Fibroblast of skin of left quadriceps (primary cell): ENCODE data around the gene CTCF.

Experiments used
- DNase-seq, 2 experiments: peaks; one replicate each; pipeline ENCODE4 v3.0.0-alpha.2; 2013; ENCODE audit warnings: low read depth in 2 of 2

CTCF gene

GRCh38 chr16:67664871-67665270, 102.5 kb downstream of the CTCF start:
- no peak for DNase-seq

- DNase-seq, result no peak
These were observed 103.3 kb downstream of the CTCF start for GRCh38 chr16:67665598-67665997.

GRCh38 chr16:67666032-67666551, 103.8 kb downstream of the CTCF start:
- DNase-seq, result no peak

GRCh38 chr16:67666559-67667452, 104.5 kb downstream of the CTCF start, which contains the start of the genes C16orf86 and ENKD1:
Gene C16orf86 (plus strand): TSS chr16:67666814. CDS start chr16:67666971, 157 bp downstream.
Gene ENKD1 (minus strand): TSS chr16:67666750. CDS start chr16:67666442, 308 bp downstream.
- DNase-seq, result peak; percentile 26 to 32

GRCh38 chr16:67667453-67667816, 105.1 kb downstream of the CTCF start:
- no peak for DNase-seq

- DNase-seq, result peak; percentile 82 to 84
These were observed 105.6 kb downstream of the CTCF start for GRCh38 chr16:67667817-67668494.

- no peak for DNase-seq
These were observed 106.3 kb downstream of the CTCF start for GRCh38 chr16:67668495-67669157.

- DNase-seq, result no peak
These were observed 107.3 kb downstream of the CTCF start for GRCh38 chr16:67669499-67670101.

GRCh38 chr16:67672306-67672705, 110.0 kb downstream of the CTCF start:
- no peak for DNase-seq

GRCh38 chr16:67672739-67673662, 110.7 kb downstream of the CTCF start:
- DNase-seq, result peak; percentile 25 to 29

GRCh38 chr16:67673712-67674580, 111.6 kb downstream of the CTCF start:
- DNase-seq, result no peak

GRCh38 chr16:67674851-67675578, 112.7 kb downstream of the CTCF start:
- no peak for DNase-seq

- no peak for DNase-seq
These were observed 113.2 kb downstream of the CTCF start for GRCh38 chr16:67675579-67675935.

GRCh38 chr16:67675999-67676398, 113.7 kb downstream of the CTCF start:
- no peak for DNase-seq

GRCh38 chr16:67676516-67676915, 114.2 kb downstream of the CTCF start:
- DNase-seq, result no peak

- no peak for DNase-seq
These were observed 114.6 kb downstream of the CTCF start for GRCh38 chr16:67676939-67677338.

- DNase-seq, result no peak
These were observed 115.4 kb downstream of the CTCF start for GRCh38 chr16:67677712-67678111.

- no peak for DNase-seq
These were observed 116.2 kb downstream of the CTCF start for GRCh38 chr16:67678354-67679023.
